Activated CD8-positive, alpha-beta T cell treated with anti-CD3 and anti-CD28 coated beads, Interleukin-2, amount 10 ng/mL, durations not matched to agents 7 days and 5 days (primary cell): ENCODE results near the gene CLASP1. TPM values are rescaled to one million over a fixed set of nuclear protein-coding genes. Genes with fewer than 3 reads are reported as not detected.

Experiments
- ATAC-seq: fragments of 150-1000 bp; cut with Tn5 transposase; one replicate; pipeline ENCODE4 v1.10.0; 2021; ENCODE audit warnings: moderate library complexity
- CTCF ChIA-PET: fragments of 350-600 bp; sonication (Branson Sonifier 250); formaldehyde crosslinking; loops from one replicate; lab custom pipeline; 2021; ENCODE audit warnings: antibody characterized with exemption; lab: Charles Lee
- POLR2A ChIA-PET: fragments of 350-600 bp; sonication (Branson Sonifier 250); formaldehyde crosslinking; loops from one replicate; lab custom pipeline; 2021; ENCODE audit warnings: antibody characterized with exemption; lab: Charles Lee
- DNase-seq: peaks from one replicate; pipeline ENCODE4 v3.0.0-alpha.2; 2020
- H3K27ac Mint-ChIP-seq: one replicate; pipeline ENCODE4 v1.8.0; 2021; ENCODE audit warnings: mild to moderate bottlenecking, mixed read lengths
- H3K27me3 Mint-ChIP-seq: one replicate; pipeline ENCODE4 v1.8.0; 2021; ENCODE audit warnings: low read depth, mixed read lengths
- H3K36me3 Mint-ChIP-seq: one replicate; pipeline ENCODE4 v1.8.0; 2021; ENCODE audit warnings: low read depth, mixed read lengths
- H3K4me1 Mint-ChIP-seq: one replicate; pipeline ENCODE4 v1.8.0; 2021; ENCODE audit warnings: low read depth, mixed read lengths
- H3K4me3 Mint-ChIP-seq: one replicate; pipeline ENCODE4 v1.8.0; 2021; ENCODE audit warnings: mild to moderate bottlenecking, mixed read lengths
- H3K9me3 Mint-ChIP-seq: one replicate; pipeline ENCODE4 v1.8.0; 2022; ENCODE audit warnings: mixed read lengths; ENCODE audit not compliant: insufficient read depth
- total RNA-seq, 2 experiments: library from RNA; stranded (reverse); gene quantifications; one replicate each; pipeline ENCODE4 v1.2.3, GENCODE V29; 2021

Gene CLASP1
- total RNA-seq, 2 experiments from 2014 or later, result 62.3 to 65.2 TPM

DNA sequence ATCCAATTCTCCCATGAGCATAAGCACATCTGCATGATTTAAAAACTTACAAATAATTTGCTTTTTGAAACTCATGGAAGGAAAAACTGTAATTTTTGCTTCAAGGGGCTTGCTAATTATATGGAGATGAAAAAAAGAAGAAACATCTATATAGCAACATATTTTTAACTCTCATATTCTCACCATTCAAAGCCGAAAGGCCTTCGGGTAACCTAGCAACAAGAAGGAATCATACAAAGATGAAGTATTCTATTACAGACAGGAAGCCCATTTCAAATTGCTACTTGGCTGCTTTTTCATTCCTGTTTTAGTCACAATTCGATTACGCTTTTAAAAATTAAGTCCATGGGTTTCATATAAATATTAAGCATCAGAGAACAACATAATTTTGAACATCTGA lies 157.7 kb downstream of the CLASP1 start:
- ChIA-PET POLR2A (no interaction called here), CTCF (no interaction called here)
- H3K27me3 Mint-ChIP-seq, result no peaks in the 10 kb centered on the region
- no peak overlapping the region for H3K4me3 Mint-ChIP-seq
- DNase-seq, result no peak
- no peak overlapping the region for H3K27ac Mint-ChIP-seq
- no peaks in the 10 kb centered on the region for H3K9me3 Mint-ChIP-seq
- H3K4me1 Mint-ChIP-seq, result peaks cover 9% of the 10 kb centered on the region
- H3K36me3 Mint-ChIP-seq, result peaks cover 19% of the 10 kb centered on the region
- no peak for ATAC-seq

- CTCF ChIA-PET, result no interaction called here
- ATAC-seq (no peak), DNase-seq (no peak)
- peaks cover 9% of the 10 kb centered on the region for H3K4me1 Mint-ChIP-seq
- POLR2A ChIA-PET, result no interaction called here
- no peak overlapping the region for H3K4me3 Mint-ChIP-seq
- H3K27me3 Mint-ChIP-seq, result no peaks in the 10 kb centered on the region
- H3K9me3 Mint-ChIP-seq, result no peaks in the 10 kb centered on the region
- no peak overlapping the region for H3K27ac Mint-ChIP-seq
- peaks cover 14% of the 10 kb centered on the region for H3K36me3 Mint-ChIP-seq
Observed at GRCh38 chr2:121490584-121491133, 158.6 kb downstream of the CLASP1 start.

GRCh38 chr2:121489911-121490583 lies 159.2 kb downstream of the CLASP1 start:
- H3K27ac Mint-ChIP-seq, result no peak overlapping the region
- no peaks in the 10 kb centered on the region for H3K9me3 Mint-ChIP-seq
- H3K36me3 Mint-ChIP-seq, result peaks cover 14% of the 10 kb centered on the region
- DNase-seq (no peak), ATAC-seq (no peak)
- POLR2A ChIA-PET, result no interaction called here
- no peak overlapping the region for H3K4me3 Mint-ChIP-seq
- no peaks in the 10 kb centered on the region for H3K27me3 Mint-ChIP-seq
- CTCF ChIA-PET, result no interaction called here
- H3K4me1 Mint-ChIP-seq, result peaks cover 9% of the 10 kb centered on the region

DNA sequence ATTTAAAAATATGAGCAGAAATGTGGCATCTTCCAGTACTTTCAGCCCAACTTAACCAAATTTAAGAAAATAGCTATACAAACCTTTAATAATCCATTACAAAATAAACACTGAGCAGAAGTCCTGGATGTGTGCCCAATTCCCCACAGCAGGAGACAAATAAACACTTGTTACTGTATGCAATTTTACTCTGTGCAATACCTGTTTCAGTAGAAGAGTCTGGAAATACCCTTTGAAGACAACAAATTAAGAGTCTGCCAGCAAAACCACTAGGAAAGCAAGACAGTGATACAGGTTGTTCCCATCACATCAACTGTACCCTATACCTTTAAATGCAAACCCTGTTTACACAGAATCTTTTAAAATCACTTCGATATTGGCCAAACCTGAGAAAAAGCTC lies 160.0 kb downstream of the CLASP1 start:
- DNase-seq (no peak), ATAC-seq (no peak)
- Mint-ChIP-seq H3K9me3 (no peaks in the 10 kb centered on the region), H3K36me3 (peaks cover 14% of the 10 kb centered on the region), H3K27me3 (no peaks in the 10 kb centered on the region), H3K27ac (no peak overlapping the region), H3K4me3 (no peak overlapping the region), H3K4me1 (peaks cover 9% of the 10 kb centered on the region)
- ChIA-PET CTCF (no interaction called here), POLR2A (no interaction called here)

DNA sequence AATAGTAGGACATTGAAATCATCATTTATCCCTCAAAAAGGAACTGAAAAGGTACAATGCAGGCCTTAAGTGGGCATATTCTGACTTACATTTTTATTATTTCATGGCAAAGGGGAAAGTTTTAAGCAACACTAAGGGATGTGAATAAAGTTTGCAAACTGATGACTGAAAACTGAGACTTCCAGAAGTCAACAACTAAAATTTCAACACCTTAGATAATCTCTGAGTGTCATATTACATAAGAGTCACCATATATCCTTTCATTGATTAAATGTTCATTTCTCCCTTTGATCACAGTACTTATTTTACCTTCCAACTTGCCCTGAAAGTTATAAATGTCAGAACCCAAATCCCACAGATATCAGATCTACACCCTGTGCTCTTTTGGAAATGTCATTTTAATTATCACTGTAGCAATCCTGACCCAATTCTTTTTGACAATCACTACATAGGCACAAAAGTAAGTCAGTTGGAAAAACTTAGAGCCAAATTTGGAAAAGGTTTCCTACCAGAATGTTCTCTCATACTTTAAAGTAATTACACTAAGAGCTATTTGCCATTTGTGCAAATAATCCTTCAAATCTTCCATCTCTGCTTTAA lies 163.0 kb downstream of the CLASP1 start:
- Mint-ChIP-seq H3K4me1 (peaks cover 9% of the 10 kb centered on the region), H3K27ac (no peak overlapping the region), H3K36me3 (no peaks in the 10 kb centered on the region), H3K4me3 (no peak overlapping the region), H3K27me3 (no peaks in the 10 kb centered on the region), H3K9me3 (no peaks in the 10 kb centered on the region)
- DNase-seq (no peak), ATAC-seq (no peak)
- POLR2A ChIA-PET, result no interaction called here
- CTCF ChIA-PET, result no interaction called here

DNA sequence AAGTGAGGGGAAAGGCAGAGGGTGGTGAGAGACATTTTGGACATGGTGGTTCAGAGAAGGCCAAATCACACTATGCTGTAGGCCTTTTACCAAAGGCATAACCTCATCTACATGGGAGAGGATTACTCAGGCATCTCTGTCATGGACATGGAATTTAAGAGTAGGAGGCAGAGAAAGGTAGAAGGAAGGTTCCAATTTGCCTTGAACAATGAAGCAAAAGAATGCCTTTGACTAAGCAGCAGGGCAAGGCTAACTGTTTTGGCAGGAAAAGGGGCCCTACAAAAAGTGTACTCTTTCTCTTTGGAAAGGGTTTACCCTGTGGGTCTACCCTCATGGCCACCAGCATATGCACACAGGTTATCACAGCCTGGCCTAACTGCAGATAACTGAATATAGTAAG lies 164.2 kb downstream of the CLASP1 start:
- DNase-seq (no peak), ATAC-seq (no peak)

GRCh38 chr2:121483846-121484245 lies 165.4 kb downstream of the CLASP1 start:
- no peaks in the 10 kb centered on the region for H3K36me3 Mint-ChIP-seq
- no peak for ATAC-seq
- ChIA-PET CTCF (no interaction called here), POLR2A (no interaction called here)
- DNase-seq, result no peak
- H3K27me3 Mint-ChIP-seq, result no peaks in the 10 kb centered on the region
- no peaks in the 10 kb centered on the region for H3K9me3 Mint-ChIP-seq
- H3K4me1 Mint-ChIP-seq, result no peaks in the 10 kb centered on the region
- no peak overlapping the region for H3K27ac Mint-ChIP-seq
- H3K4me3 Mint-ChIP-seq, result no peak overlapping the region

More for the DNA sequence above, 164.2 kb downstream of the CLASP1 start:
- H3K27ac Mint-ChIP-seq, result no peak overlapping the region
- H3K27me3 Mint-ChIP-seq, result no peaks in the 10 kb centered on the region
- H3K4me3 Mint-ChIP-seq, result no peak overlapping the region
- CTCF ChIA-PET, result no interaction called here
- no peaks in the 10 kb centered on the region for H3K9me3 Mint-ChIP-seq
- peaks cover 7% of the 10 kb centered on the region for H3K4me1 Mint-ChIP-seq
- POLR2A ChIA-PET, result no interaction called here
- H3K36me3 Mint-ChIP-seq, result no peaks in the 10 kb centered on the region

DNA sequence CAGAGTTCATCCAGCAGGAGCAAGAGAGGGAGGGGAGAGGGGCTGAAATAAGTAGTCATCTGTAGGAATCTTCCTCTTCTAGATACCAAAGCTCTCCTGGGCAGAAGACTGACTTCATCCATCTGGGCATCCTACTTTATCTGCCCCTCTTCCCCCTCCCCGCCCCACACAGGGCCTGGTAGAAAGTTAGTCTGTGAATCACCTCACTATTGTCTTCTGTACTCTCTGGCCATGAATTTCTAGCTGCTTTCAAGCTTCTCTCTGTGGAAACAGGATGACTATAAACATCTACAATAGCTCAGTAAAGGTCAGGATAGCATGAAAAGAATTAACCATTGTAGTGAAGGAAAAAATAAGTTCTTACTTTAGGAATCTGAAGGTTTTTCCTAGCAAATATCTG lies 166.2 kb downstream of the CLASP1 start:
- Mint-ChIP-seq H3K27ac (no peak overlapping the region), H3K36me3 (no peaks in the 10 kb centered on the region), H3K4me1 (no peaks in the 10 kb centered on the region), H3K4me3 (no peak overlapping the region), H3K27me3 (no peaks in the 10 kb centered on the region), H3K9me3 (no peaks in the 10 kb centered on the region)
- ChIA-PET CTCF (no interaction called here), POLR2A (no interaction called here)
- DNase-seq (no peak), ATAC-seq (no peak)

DNA sequence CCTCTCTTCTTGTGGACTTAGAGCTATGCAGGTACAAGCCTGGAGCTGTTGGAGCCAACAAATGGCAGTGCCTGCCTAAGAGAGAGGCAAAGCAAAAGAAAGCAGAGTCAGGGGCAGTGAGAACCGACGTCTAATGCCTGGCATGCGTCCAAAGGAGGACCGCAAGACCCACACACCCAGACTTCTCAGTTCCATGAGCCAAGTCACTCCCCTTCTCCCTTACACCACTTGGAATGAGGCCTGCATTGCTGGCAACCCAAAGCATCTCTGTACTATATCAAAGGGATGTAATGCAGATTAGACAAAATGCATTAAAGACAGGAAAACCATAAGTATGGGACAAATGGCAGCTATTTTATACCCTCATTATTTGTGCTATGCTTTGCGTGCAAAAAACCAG lies 168.4 kb downstream of the CLASP1 start:
- Mint-ChIP-seq H3K4me3 (no peak overlapping the region), H3K9me3 (no peaks in the 10 kb centered on the region), H3K36me3 (no peaks in the 10 kb centered on the region), H3K27ac (no peak overlapping the region), H3K27me3 (no peaks in the 10 kb centered on the region), H3K4me1 (peaks cover 2% of the 10 kb centered on the region)
- ChIA-PET CTCF (no interaction called here), POLR2A (no interaction called here)
- no peak for ATAC-seq
- DNase-seq, result no peak

DNA sequence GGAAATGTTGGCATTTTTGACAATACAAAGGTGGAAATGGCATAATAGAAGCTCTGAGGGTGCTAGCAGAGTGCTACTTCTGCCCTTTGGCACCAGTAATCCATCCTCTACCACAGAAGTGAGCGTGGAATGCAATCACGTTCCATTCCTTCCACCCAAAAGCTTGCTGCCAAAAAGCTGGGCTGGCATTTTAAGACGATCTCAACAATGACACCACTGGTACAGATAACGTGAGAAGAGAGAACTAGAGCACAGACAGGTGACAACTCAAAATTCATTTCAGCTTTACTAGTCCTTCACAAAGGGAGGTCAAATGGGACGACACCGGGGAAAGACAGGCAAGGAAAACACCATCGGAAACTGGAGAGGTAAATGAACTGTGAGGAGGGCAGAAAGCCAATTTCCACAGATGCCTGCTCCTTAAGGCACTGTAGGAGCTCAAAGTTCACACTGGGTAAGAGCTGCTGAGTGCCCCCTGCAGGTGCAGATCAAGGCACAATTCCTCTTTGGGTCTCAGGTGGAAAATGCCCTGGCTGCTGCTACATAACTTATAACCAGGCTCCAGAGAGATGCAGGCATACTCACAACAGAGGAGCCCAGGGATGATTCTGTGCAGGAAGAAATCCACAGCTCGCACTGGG lies 169.3 kb downstream of the CLASP1 start:
- POLR2A ChIA-PET, result no interaction called here
- ATAC-seq (no peak), DNase-seq (no peak)
- CTCF ChIA-PET, result interaction anchor here (0.6 to 1.0 kb wide), 2 partner anchors 9 to 39 kb away, joined by 3 read pairs; no protein-coding TSS in a partner anchor
- Mint-ChIP-seq H3K36me3 (no peaks in the 10 kb centered on the region), H3K4me1 (peaks cover 2% of the 10 kb centered on the region), H3K9me3 (no peaks in the 10 kb centered on the region), H3K27ac (no peak overlapping the region), H3K27me3 (no peaks in the 10 kb centered on the region), H3K4me3 (no peak overlapping the region)

GRCh38 chr2:121478996-121479745 lies 170.1 kb downstream of the CLASP1 start:
- POLR2A ChIA-PET, result no interaction called here
- peaks cover 2% of the 10 kb centered on the region for H3K4me1 Mint-ChIP-seq
- H3K36me3 Mint-ChIP-seq, result no peaks in the 10 kb centered on the region
- H3K9me3 Mint-ChIP-seq, result no peaks in the 10 kb centered on the region
- H3K27me3 Mint-ChIP-seq, result no peaks in the 10 kb centered on the region
- CTCF ChIA-PET, result no interaction called here
- H3K27ac Mint-ChIP-seq, result no peak overlapping the region
- ATAC-seq, result no peak
- no peak overlapping the region for H3K4me3 Mint-ChIP-seq
- no peak for DNase-seq
